Stimulated activated CD4-positive, alpha-beta T cell treated with anti-CD3 and anti-CD28 coated beads, TNF-alpha, amount 100 ng/mL, for 24 hours (primary cell): ENCODE data around the gene SAMD9.
"Not testable (repeated sequence)": the region's sequence is repeated elsewhere in the genome, so short reads cannot be mapped to it uniquely, and the experiment has no call there.

Experiments
- DNase-seq, 3 experiments: peaks; one replicate each; pipeline ENCODE4 v3.0.0-alpha.2; 2020; ENCODE audit warnings: low read depth in 3 of 3

SAMD9 gene

DNA sequence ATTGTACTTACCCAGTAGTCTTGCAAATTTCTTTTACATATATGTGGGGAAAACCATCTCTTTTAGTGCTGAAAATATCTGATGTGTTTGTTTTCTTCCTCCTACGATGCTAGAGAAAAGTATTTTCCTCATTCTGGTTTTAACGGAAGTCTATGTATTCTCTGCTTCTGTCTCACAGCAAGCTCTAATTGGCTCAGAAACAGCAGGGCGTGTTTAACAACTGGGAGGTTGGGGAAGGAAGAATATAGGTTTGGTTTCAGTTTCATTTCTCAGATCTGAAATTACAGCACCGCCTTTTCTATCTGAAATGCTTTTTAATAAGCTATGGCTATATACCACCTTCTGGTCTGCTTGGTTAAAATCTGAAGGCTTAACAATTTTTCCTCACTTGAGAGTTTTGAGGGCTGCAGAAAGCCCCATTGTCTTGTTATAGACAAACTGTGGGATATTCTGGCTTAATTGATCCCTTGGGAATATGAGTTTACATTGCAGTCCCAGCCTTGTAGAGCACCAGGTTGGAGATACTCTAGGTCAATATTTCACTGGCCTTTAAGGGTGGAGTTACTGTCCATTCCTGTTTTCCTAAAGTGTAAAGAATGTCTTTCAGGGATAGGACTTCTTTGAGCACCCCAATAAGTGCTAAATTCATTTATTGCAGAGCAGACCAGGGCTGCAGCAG, at the start of gene SAMD9:
TSS of gene SAMD9 (minus strand) at position 128 of the 679 bp plus-strand sequence. CDS start 11,882 bp downstream, outside the sequence.
- DNase-seq, result peak; percentile 14 to 37 (median 16)

DNA sequence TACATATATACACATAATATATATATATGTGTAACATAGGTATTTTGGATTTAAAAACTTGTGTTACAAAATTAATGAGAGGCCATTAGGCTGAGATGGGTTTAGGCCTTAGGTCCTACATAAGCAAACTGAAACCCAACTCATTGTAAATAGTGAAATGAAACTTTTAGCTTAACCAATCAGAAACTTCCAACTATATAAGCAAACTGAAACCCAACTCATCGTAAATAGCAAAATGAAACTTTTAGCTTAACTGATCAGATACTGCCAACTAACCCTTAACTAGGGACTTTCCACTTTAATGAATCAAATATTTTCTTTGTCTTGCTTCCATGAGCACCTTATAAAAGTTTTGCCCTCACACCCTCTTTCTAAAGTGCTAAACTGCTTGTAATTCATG, 47.7 kb upstream of the SAMD9 start:
- DNase-seq, result no peak

DNA sequence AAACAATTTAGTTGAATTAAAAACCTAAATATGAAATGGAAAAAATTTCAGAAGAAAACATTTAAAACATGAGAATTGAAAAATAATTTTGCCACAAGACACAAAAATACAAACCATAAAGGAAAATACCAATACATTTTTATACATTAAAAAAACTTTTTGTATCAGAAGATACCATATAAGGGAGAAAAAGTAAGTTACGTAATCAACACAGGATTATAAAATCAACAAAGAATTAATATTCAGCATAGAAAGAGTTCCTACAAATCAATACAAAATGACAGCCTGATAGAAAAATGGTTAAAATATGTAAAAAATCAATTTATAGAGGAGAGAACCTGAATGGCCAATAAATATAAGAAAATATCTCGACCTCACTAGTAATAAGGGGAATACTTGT, 47.0 kb upstream of the SAMD9 start:
- DNase-seq, result no peak

DNA sequence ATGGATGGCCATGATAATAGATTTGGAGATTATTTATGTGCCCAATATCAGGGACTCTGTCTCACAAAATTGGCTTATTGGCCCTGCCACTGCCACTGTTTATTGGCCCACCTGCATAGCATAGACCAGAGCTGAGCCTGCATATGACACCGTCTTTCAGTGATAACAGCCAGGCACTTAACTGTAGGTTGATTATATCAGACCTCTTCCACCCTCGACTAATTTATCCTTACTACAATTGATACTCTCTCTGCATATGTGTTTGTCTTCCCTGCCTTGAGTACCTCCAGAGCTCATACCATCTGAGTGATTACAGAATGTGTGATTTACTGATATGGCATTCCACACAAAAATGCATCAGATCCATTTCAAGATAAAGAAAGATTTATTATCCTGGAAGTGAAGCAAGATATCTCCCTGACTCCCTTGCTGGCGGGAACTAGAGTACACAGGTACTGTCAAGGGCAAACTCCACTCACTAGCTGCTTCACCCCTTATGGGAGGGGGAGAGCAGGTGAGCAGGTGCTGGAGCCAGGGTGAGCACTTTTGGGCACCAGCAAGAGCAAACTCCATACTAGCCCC, 43.5 kb upstream of the SAMD9 start:
- DNase-seq, result no peak

DNA sequence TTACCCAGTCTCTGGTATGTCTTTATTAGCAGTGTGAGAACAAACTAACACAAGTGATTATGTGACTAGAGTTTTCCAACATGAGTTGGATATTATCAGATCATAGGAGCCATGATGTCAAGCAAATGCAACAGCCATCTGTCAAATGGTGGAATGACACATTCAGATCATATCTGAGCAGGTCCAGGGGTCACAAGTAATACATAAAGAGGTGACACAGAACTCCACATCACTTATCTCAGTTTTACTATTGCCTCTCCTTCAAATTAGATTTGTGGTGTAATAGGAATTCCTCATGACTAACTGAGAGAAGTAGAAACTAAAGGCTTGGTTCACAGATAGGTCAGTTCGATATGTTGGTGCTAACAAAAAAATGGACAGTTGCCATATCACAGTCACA, 42.6 kb upstream of the SAMD9 start:
- DNase-seq, result no peak

DNA sequence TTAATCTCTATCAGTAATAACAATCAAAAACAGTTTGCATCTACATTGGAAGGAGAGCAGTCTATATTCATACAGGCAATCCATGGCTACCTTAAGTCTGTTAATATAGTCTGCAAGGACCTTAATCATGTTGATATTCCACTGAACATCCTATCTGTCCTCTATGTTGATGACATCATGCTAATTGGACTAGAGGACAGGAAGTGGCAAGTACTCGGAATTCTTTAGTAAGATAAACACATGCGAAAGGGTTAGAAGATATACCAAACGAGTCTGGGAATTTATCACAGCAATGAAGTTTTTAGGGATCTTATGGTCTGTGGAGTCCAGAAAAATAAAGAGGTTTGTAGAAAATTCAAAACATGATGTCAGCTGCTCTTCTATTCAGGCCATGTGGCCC, 41.7 kb upstream of the SAMD9 start:
- DNase-seq, result no peak

DNA sequence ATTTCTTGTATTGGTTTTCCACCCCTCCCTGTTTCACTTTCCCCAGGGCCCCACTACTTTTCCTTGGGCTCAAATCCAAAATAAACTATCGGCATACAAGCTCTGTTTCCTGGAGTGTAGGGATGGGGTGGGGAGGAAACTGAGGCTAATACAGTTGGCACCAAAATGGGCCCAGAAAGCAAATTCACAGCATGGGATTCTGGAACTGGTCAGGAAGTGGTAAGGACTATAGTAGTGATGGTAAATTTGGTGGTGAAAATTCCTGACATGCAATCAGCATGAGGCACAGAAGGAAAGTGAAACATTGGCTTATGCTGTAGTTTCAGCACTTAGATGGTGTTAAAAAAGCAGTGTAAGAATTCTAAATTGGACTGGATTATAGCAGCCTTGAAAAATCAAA, 39.1 kb upstream of the SAMD9 start:
- no peak for DNase-seq

DNA sequence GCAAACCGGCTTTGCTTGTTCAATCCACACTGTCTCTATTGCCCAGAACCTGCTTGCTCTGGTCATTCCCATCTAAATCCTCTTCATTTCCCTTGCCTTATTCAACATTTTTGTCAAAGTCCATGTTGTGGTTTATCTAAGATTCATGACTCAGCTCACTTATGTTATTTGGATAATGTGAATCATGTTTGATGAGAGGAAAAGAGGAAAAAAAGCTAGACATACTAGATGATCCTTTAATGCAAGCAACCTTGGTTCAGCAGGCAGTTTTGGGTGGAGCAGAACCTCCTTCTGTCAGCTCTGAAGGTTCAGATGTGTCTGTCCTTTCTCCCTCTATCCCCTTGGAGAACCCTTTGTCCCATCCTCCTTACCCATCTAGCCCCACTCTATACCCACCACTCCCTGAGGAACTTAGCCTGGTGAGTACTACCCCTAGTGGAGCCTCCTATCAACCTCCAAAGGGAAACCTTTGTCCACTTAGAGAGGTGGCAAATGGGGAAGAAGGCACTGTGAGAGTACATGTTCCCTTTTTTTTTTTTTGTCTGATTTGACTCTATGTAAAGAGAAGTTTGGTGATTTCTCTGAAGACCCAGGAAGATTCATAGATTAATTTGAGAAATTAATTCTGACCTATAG, 32.5 kb upstream of the SAMD9 start:
- DNase-seq, result no peak

DNA sequence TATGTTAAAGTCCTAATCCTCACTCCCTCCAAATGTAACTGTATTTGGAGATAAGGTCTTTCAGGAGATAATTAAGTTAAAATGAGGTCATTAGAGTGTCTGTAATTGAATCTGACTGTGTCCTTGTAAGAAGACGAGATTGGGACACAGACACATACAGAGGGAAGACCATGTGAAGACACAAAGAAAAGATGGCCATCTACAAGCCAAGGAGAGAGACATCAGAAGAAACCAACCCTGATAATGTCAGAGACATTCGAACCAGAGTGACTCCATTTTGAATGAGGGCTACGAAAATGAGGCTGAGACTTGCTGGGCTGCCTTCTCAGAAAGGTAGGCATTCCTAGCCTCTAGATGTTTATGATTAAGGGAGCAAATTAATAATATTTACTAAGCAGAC, 30.9 kb upstream of the SAMD9 start:
- DNase-seq, result no peak

DNA sequence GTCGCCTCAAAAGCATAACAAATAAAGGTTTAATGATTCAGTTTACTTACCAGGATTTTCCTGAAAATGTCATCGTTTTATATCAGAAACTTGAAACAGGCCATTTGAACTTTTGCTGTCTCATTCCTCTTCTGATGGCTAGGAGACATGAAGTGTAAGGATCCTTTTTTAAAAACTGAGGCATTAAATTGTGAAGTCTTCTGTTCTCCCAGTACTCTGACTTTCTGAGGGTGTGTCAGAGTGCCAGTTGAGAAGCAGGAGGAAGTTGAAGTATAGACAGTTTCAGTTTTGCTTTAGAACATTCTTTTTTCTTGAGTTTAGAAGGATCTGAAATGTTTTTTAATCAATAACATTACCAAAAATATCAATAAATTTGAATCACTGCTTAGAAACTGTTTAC, 30.4 kb upstream of the SAMD9 start, which contains the start of gene SAMD9L:
TSS of gene SAMD9L (minus strand) at position 242 of the 400 bp plus-strand sequence. CDS start 12,414 bp downstream, outside the sequence.
- DNase-seq, result no peak

DNA sequence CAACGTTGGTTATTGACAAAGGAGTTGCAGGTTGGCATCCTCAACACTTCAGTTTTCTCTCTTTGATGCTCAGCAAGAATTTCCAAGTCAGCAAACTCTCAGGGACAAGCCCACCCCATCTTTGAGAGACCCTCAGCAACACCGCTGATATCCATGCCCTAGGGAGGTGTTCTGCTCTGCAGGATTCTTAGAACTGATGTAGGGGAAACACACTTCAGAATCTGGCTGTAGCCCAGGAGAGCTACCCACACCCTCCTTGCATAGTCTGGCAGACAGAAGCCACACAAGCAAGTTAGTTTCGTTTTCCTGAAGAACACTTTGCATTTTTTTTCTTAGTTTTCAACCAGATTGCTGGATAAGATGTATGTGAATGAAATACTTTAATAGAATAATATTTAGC, 29.6 kb upstream of the SAMD9 start:
- peak; percentile 4 to 13 (median 9) for DNase-seq

DNA sequence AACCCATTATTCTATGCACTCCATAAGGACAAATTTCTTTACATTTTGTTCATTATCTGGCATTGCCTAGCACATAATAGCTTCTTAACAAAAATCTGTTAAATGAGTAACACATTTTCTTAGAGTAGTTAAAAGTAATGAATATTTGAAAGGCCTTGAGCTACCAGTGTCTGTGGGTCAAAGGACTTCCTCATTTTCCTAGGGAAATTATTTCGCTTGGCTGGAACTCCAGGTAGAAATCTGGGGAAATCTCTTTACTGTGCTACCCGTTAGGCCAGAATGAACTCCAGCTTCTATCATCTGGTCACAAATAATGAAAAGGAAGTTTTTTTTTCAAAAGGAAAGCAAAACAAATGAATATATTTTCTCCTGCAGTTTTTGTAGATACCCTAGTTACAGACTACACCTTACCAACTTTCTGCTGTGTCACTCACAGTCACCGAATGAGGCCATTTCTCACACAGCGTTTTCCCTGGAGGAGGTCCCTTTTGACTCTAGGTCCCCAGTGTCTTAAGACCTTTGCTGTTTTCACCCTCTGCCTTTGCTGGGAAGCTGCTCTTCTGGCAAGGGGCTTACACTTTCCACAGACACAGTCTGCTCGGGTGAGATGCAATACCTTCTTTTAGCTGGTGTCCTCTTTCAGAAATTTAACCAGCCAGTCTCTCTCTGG, 28.8 kb upstream of the SAMD9 start:
- DNase-seq, result peak in 1 of 3 experiments; percentile 0

DNA sequence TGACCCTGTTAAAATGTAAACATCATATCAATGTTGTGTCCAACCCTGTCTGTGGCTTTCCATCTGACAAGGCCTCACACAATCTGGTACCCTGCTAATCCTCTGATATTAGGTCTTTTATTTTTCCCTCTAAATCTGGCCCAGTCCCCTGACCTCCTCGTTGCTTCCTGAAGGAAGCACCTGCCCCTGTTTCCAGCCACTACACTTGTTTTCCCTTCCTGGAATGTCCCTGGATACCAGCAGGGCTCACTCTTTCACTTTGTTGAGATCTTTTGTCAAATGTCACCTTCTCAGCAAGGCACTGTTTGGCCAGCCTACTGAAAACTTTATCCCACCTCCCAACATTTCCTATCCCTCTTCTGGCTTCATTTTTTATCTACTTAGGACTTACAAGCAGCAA, 28.3 kb upstream of the SAMD9 start:
- DNase-seq, result no peak

DNA sequence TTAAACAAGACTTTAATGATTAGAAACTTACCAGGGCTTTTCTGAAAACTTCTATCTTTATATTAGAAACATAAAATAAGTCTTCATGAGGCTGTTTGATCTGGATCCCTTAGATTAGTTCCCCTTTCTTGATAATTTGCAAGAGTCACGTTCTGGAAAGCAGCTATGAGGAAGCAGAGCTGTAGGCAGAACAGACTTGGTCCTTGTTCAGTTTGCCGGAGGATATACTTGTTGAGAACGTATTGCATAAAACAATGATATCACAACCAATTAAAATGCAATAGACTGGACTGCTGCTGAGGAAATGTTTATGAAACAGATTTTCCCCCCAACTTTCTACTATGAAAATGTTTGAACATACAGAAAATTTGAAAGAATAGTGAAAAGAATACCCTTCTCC, 27.6 kb upstream of the SAMD9 start:
- DNase-seq, result no peak

DNA sequence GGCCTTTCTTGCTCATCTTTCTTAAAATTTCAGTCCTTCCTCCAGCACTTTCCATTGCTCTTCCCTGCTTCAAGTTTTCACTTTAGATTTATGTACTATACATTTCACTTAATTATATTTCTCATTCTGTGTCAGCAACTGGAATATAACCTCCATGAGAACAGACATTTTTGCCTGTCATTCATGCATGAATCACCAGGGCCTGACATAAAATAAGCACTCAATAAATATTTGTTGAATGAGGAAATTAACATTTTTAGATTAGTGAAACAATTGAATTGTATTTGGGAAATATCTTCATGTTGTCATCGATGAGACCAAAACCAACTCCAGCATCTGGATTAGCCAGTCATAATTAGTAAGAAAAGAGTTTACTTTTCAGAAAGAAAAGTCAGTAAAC, 24.3 kb upstream of the SAMD9 start:
- no peak for DNase-seq

DNA sequence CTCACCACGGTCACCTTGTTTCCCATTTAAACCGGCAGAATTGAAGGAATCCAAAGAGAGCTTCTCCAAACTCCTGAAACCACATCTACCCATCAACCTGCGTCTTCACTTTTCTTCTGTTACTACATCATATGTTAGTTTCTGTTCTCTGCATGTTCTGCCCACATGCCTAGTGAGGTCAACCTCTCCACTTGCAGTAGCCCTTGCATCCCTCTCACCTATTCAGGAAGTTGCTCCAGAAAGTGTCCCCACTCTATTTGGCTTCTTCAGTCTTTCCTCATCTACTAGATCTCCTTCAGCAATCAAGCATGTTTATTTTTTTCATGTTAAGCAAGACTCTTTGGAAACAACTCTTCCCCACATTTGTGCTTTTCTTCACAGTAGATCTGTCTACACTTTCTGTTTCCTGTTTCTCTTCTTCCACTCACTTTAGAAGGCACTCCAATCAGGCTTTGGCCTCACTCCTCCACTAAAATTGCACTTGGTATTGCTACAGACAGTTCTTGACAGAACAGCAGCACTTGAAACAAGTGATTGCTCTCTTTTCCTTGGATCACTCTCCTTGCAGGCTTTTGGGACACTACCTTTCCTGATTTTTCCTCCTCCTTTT, 22.9 kb upstream of the SAMD9 start:
- no peak for DNase-seq

DNA sequence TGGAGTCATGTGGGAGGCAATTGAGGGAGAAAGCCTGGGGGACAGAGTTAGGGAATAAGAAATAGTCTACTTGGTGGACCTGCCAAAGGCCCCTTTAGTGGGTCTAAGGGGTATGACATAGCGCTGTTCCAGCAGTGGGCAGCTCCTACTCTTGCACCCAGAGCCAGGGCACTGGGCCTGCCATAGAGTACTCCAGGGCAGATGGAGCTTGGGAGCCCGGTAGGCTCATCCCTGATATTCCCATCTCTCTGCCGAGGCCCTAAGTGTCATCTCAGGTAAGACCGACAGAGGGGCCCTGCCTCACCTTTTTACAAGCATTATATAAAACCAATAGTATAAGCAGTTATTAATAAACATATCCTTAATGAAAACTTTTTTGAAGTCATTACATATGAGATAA, 20.8 kb upstream of the SAMD9 start:
- DNase-seq, result no peak

DNA sequence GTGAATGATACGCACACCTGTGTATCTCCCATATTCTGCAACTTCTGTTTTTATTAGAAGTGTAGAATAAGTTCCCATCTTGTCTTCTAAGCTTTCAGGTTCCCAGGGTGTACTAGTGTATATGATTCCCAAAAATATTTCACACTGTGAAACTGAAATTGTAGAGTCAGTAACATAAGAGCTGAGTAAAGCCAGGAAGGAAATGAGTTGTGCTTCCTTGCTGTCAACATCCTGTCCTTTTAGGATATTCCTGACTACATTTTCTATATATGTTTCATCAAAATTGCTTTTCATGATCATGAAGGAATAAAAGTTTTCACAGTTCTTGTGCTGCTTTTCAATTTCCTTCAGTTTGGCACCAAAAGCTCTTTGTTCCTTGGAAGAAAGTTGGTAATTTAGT, 15.2 kb upstream of the SAMD9 start:
- no peak for DNase-seq

DNA sequence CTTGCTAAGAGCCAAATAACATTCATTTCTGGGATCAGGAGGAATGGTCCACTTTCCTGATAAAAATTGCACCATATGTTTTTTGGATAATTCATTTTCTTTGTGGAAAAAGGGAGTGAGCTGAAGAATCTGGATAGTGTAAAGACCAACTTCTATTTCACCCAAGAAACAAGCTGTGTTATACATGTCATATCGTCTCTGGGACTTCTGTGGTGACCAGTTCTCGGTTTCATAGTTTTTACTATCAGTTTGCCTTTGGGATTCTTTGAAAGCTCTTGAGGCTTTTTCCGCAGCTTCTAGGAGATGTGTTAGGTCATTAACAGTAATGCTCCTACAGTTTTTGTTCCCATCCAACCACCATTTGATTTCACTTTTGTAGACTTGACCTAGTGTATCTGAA, 14.4 kb upstream of the SAMD9 start:
- no peak for DNase-seq

DNA sequence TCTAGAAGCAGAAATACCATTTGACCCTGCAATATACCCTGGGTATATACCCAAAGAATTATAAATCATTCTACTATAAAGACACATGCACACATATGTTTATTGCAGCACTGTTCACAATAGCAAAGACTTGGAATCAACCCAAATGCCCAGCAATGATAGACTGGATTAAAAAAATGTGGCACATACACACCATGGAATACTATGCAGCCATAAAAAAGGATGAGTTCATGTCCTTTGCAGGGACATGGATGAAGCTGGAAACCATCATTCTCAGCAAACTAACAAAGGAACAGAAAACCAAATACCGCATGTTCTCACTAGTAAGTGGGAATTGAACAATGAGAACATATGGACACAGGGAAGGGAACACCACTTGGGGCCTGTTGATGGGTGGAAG, 9.2 kb upstream of the SAMD9 start:
- DNase-seq, result not testable (repeated sequence)

DNA sequence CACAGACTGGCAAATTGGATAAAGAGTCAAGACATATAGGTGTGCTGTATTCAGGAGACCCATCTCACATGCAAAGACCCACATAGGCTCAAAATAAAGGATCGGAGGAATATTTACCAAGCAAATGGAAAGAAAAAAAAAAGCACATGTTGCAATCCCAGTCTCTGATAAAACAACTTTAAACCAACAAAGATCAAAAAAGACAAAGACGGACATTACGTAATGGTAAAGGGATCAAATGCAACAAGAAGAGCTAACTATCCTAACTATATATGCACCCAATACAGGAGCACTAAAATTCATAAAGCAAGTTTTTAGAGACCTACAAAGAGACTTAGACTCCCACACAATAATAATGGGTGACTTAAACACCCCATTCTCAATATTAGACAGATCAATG, 5.8 kb upstream of the SAMD9 start:
- not testable (repeated sequence) for DNase-seq
